ENCODE results near the gene SLC5A12.

The SLC5A12 gene, protein sequence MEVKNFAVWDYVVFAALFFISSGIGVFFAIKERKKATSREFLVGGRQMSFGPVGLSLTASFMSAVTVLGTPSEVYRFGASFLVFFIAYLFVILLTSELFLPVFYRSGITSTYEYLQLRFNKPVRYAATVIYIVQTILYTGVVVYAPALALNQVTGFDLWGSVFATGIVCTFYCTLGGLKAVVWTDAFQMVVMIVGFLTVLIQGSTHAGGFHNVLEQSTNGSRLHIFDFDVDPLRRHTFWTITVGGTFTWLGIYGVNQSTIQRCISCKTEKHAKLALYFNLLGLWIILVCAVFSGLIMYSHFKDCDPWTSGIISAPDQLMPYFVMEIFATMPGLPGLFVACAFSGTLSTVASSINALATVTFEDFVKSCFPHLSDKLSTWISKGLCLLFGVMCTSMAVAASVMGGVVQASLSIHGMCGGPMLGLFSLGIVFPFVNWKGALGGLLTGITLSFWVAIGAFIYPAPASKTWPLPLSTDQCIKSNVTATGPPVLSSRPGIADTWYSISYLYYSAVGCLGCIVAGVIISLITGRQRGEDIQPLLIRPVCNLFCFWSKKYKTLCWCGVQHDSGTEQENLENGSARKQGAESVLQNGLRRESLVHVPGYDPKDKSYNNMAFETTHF

DNA sequence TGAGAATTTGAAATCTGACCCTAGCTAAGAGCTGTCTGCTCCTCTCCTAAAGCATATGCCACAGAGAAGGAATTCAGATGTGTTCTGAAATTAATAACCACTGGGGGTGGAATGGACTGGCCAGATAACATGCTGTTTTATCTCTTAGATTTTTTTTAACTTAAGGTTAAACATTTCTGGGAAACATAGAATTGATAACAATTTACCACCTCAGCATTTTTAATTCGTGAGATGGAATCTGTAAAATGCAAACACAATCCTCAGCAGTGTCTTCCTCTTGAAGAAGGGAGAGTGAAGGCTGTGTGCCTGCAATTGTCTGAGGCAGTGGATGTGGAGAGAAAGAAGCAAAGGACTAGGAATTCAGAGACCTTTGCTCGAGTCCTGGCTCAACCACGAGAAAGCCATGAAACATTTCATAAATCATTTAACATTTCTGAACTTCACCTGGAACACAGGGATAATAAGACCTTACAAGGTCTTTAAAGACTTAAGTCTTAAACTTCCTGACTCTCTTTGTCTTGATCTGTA lies at the start of gene SLC5A12:
Gene SLC5A12 (minus strand): TSS at position 113 of the 528 bp plus-strand sequence. CDS start 346 bp downstream, outside the sequence.
- in situ Hi-C loops (cut with HindIII; ENCODE audit: low sequenced_read_pairs): no loop called here

DNA sequence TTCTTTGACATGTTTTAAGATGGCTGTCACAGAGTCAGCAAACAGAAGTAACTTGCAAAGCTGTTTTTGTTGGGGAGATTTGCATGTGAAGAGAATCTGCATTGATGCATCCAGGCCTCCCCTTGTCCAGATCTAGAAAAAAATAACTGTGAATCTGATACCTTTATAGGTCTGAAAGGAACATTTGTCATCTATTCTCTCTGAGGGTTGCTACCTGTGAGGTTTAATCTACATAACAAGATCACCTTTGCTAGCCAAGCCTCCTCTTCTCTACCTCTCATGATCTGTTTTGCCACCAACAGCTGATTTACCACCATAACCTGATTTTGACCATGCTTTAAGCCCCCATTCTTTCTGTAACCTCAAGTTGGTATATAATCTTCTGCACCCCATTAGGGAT lies 47.2 kb upstream of the SLC5A12 start:
- in situ Hi-C loops (cut with HindIII; ENCODE audit: low sequenced_read_pairs): no loop called here

DNA sequence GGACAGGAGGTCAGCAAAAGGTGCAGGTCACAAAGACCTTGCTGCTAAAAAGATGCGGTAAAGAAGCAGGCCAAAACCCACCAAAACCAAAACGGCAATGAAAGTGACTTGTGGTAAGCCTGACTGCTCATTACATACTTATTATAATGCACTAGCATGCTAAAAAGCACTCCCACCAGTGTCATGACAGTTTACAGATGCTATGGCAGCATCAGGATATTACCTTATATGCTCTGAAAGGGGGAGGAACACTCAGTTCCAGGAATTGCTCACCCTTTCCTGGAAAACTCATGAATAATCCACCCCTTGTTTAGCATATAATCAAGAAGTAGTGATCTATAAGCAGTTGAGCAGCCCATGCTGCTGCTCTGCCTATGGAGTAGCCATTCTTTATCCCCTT lies 45.2 kb upstream of the SLC5A12 start:
- in situ Hi-C loops (cut with HindIII; ENCODE audit: low sequenced_read_pairs): no loop called here

DNA sequence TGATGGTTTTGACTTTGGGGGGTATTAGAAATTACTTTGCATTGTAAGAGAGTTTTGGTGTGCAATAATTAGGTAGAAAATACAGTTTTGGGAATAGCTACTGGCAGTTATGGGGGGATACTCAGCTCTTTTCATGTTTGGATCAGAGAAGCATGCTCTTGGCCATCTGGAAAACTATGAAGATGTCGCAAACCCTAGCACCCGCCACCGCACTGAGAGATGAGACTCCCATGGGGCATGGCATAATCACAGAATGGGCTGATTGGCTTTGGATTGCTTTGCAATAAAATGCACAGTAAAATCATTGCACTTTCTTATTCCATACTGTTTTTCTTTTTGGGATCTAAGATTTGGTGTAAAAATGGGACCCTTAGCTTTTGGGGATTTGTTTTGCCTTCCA lies 43.5 kb upstream of the SLC5A12 start:
- in situ Hi-C loops (cut with HindIII; ENCODE audit: low sequenced_read_pairs): no loop called here

DNA sequence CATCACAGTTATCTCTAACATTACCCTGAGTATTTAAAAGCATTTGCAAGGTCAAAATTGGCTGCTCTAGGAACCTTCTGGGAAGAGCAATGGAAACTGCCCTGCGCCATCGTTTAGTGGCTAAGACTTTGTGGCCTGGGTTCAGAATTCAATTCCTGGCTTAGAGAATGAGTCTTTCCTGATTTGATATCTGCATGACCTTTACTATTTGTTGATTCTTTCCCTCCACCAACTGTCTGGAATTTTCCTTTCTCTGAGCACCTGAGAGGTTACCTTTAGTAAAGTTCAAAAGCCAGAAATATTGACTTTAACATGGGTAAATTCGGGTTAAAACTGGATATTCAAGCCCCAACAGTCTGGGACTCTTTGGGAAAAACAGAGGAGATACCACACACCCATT lies 43.0 kb upstream of the SLC5A12 start:
- in situ Hi-C loops (cut with HindIII; ENCODE audit: low sequenced_read_pairs): no loop called here

DNA sequence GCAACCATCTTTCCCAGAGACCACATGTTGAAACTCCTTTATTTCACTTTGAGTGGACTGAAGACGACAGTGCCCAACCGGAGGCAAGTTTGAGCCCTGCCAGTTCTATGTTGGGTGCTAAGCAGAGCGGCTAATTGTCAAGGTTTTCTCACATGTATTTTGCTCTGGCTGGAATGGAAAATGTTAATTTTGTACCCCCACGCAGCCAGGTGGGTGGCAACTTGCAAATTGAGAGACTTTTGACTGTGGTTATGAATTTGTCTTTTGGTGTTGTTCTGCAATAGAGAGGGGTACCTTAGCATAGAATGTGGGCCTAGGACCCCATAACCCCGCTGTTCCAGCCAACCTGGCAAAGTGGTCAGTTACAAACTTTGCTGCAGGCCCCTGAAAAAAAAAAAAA lies 42.5 kb upstream of the SLC5A12 start:
- in situ Hi-C loops (cut with HindIII; ENCODE audit: low sequenced_read_pairs): no loop called here

DNA sequence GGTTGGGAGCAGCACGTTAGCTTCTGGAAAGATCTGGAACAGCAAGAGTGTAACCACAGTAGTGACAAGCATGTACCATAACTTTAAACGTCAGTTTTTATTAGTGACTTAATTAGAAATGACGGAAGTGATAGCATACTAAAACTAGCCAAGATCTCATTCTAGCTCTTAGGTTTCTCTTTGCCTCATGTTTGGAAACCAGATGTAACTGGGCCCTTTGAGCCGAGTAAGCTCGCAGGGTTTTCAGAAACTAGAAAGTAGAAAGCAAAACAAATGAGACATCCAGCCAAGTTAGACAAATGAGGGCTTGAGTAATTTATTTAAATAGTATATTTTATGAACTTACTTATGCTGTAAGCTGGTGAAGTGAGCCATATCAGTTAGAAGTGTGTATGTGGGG lies 40.2 kb upstream of the SLC5A12 start:
- in situ Hi-C loops (cut with HindIII; ENCODE audit: low sequenced_read_pairs): no loop called here

DNA sequence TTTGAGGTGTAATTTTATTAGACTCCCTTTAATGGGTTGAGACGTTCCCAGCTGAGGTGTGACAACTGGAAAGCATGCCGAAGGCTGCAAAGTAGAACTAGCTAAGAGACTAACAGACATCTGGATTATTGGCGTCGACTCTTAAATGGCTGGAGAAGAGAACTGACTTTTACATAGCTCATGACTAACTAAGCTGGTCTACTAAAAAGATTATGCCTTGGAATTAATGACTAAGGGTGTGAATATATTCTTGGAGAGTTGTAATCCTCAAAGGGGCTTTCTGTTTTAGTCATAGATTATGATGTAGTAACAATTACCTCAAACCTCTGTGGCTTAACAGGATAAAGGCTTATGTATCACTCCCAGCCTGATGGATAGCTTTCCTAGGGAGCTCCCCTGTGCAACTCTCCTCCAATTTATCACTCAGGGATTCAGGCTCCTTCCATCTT lies 39.5 kb upstream of the SLC5A12 start:
- in situ Hi-C loops (cut with HindIII; ENCODE audit: low sequenced_read_pairs): no loop called here

DNA sequence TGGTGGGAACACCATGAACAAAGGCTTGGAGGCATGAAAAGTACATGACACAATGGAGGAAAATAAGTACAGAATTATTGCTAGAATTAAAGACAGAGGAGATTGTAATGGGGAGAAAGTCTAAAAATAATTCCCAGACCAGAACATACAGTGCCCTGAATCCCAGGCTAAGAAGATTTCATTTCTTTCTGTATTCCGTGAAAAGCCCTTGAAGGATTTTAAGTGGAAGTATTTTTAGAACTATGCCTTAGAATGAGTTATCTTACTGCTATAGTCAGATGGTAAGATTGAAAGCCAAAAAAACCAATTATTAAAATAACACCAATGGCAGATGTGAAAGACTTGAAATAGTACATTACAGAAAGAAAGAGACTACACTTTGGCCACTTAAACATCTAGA lies 36.1 kb upstream of the SLC5A12 start:
- in situ Hi-C loops (cut with HindIII; ENCODE audit: low sequenced_read_pairs): no loop called here

DNA sequence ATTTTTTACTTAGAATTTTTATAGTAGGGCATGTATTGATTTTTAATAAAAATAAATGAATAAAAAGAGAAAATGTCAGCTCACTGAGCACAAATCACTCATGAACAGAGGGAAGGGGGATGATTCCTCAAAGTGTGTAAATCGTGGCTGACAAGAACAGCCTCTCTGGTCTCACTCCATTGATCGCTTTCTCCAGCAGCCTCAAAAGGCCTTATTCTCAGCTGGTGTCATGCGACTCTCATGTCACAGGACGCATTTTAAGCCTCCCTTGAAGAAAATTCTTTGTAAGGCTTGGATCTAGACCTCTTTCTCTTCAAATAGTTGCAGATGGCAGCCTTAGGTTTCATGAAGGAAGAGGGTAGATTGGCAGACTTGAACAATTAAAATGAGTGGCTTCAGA lies 33.9 kb upstream of the SLC5A12 start:
- in situ Hi-C loops (cut with HindIII; ENCODE audit: low sequenced_read_pairs): no loop called here

DNA sequence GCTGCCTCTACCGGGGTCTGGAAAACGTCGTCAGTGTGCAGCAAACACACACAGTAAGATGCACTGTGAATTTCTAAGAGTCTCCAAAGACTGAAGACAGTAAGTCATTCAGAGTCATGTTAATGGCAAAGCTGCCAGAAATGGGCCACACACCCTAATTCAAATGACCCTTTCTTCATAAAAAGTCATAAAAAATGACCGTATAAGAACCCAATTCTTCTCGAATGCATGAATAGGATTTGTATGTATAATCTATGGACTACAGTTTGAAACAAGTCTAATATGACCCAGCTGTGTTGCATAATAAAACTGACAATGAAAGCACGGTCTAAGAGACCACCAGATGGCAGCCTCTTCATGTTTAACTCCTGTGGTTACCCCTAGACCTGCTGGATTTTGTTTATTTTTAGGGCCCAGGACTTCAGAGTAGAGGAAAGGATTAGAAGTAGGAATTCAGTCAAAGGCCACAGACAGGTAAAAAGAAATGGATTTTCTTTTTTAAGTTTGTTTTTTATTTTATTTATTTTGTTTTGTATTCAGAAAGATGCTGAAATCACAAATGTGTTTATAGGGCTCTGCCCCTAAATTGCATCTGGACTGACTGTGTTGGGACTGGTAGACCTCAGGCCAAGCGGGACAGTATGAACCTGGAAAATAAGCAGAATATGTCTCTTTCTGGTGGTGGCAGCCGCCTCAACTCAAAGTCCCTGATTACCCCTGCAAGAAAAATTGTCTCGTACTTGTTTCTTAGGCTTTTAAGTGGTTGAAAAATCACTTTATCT lies 32.1 kb upstream of the SLC5A12 start:
- in situ Hi-C loops (cut with HindIII; ENCODE audit: low sequenced_read_pairs): no loop called here

DNA sequence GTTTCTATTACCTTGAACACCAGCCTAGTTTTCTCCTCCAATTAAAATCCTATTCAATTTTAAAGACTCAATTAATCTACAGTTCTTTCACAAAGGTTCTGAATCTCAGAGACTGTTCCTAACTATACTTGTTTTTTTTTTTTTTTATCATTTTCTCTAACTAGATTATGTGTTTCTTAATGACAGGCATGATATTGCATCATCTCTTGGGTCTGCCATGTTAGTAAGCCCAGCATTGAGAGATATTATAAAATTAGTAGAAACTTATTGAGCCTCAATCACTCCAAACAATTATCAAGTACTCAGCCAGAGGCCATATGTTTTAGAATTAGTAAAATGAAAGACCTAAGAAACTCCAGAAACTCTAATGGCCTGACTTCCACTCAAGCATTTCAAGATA lies 28.1 kb upstream of the SLC5A12 start:
- in situ Hi-C loops (cut with HindIII; ENCODE audit: low sequenced_read_pairs): no loop called here

DNA sequence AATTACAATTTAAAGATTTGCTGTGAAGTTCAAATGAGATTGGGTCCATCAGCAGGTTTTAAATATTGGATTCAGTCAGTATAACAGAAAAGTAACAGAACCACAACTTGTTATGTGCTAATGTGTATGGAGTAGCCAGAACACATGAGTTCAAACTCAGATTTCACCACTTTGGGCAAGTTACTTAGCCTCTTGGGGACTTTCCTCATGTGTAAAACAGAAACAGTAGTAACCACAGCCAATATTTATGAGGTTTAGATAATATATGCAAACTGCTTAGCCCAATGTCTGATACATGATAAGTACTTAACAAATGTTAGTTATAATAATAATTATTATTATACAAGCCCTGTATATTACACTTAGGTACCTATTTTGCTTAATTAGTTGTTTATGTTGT lies 21.8 kb upstream of the SLC5A12 start:
- in situ Hi-C loops (cut with HindIII; ENCODE audit: low sequenced_read_pairs): no loop called here

DNA sequence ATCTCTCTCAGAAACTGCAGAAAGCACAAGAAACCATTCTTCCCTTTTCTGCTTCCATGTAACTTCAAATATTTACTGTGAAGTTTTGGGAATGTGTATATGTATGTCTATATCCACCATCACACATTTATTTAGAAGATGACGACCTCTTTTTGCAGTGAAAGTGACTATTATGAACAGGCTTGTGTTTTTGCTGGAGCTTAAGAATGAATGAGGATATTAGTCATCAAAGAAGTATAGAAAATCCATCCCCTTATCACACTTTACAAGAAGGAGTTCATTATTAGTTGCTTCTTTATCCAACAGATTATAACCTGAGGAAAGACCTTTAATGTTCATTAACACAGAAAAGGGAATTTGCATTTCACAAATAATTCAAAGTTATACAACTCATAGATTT lies 21.1 kb upstream of the SLC5A12 start:
- in situ Hi-C loops (cut with HindIII; ENCODE audit: low sequenced_read_pairs): no loop called here

DNA sequence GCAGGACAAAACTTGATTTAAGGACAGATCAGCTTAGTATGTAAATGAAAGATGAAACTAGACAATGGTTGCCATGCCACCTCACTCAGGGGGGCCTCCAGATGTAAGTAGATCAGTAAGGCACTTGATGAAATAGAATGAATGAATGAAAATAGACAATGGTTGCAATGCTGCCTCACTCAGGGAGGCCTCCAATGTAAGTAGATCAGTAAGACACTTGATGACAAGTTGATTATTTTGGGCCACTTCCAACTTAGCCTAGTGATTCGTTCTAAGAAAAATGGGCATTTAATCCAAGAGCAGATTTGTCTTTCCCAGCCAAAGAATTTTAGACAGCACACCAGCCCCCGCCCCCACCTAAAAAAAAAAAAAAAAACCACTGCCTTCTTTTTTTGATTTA lies 19.2 kb upstream of the SLC5A12 start:
- in situ Hi-C loops (cut with HindIII; ENCODE audit: low sequenced_read_pairs): no loop called here

DNA sequence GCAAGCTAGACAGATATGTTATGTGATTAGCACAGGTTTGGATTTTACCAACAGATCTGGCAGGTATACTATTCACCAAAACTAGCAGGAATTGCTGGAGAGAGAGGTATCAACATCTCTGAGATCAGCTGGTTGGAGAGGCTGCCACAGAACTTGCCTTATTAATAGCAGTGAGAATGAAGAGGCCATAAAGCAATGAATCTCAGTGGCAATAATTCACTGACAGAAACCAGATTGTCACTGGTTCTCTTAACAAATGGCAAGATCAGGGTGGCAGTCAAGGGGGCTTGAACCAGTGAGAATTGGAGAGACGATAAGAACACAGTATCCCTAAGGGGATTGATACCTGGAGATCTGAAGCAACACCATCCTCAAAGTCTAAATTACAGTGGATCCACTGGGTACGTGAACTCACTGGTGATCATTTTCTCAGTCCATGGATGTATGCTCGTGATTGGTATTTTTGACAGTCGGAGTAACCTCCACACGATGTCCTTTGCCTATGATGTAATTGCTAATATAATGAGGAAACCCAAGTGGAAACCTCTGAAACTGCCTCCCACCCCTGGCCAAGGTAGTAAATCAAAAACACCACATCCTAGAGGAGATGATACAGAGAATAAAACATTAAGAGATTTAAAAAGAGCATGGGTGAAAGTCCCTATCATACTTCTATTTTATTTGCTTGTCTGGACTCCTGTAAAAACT lies 17.7 kb upstream of the SLC5A12 start:
- in situ Hi-C loops (cut with HindIII; ENCODE audit: low sequenced_read_pairs): no loop called here

DNA sequence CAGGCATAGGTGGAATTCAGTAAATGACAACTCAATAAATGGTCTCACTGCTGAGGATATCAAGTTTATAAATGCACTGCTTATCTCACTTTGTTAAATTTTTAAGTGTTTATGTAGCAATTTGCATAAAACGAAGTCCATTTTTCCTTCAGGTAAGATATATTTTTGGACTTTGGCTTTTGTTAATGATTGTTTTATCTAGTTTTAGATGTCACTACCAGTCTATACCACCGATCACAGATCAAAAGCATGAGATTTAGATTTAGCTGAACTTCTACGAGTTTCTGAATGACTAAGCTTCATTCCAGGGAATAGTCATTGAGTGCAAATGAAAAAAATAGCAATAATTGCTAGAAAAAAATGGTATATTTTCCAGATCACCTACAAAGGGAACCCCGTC lies 12.8 kb upstream of the SLC5A12 start:
- in situ Hi-C loops (cut with HindIII; ENCODE audit: low sequenced_read_pairs): no loop called here

DNA sequence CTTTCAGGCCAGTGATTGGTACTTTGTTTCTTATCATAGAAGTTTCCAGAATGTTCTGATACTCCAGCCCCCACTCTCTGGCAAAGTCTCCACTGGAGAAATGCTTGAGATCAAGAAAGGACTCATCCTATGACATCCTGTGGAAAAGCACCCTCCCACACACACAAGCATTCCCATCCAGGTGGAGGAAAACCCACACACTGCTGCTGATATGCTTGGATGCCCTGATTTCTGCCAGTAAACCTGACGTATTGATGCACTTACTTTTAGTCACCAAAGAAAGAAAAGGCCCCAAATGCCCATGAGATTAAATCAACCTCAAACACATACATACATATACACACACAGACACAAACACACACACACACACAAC lies 9.2 kb upstream of the SLC5A12 start:
- in situ Hi-C loops (cut with HindIII; ENCODE audit: low sequenced_read_pairs): no loop called here

DNA sequence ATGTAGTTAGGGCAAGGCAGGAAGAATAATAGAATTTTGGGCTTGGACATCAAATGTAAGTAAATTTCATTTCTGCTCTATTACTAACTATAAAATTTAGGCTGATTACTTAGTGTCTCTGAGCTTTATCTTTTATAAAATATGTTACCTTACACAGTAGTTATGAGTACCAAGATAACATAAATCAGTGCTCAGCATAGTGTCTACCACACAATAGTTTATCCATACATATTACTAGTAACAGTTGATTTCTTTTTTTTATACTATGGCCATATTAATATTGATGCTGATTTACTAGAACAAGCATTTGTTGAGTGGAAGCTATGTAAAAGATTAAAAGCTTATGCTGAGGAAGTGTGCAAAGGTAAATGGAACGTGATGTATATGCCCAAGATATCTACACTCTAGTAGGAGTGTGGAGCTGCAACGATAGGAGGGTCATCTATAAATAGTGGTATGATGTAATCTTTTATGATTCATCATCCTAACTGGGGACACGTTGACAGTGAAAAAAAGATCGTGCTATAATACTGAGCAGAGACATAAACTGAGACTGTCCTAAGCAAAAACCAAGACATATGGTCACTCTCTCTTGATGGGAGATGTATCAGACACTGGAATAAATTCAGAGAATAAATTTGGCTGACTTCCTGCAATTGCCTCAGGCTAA lies 8.7 kb upstream of the SLC5A12 start:
- in situ Hi-C loops (cut with HindIII; ENCODE audit: low sequenced_read_pairs): no loop called here

DNA sequence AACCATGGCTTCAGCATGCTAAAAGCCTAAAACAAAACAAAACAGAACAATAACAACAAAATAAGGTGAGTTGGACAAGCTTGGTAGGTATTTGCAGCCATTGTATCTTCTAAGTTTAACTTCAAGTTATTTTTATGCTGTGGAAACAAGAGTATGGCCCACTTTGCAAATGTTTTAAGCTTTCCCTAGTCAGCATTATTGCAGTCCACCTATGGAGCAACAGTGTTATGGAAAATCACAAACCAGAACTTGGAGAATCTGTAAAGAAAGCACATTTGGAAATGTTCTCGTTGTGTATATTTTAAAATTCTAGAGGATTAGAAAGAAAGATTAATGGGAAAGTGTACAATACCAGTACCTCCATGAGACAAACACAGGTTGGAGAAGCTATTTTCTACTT lies 7.4 kb upstream of the SLC5A12 start:
- in situ Hi-C loops (cut with HindIII; ENCODE audit: low sequenced_read_pairs): no loop called here
